ENCODE data around the gene MPPED1.

Gene MPPED1

GRCh38 chr22:43412808-43413795 lies 1.3 kb downstream of the MPPED1 start:
- no peak overlapping the region for H3K4me3 ChIP-seq (ENCODE audit: low read depth, low read length)
- POLR2A ChIA-PET, result interaction anchor here (0.6 kb wide), 1 partner anchor 721 kb away, joined by 4 read pairs; no protein-coding TSS in a partner anchor
- TF ChIP-seq, protein P1, sequence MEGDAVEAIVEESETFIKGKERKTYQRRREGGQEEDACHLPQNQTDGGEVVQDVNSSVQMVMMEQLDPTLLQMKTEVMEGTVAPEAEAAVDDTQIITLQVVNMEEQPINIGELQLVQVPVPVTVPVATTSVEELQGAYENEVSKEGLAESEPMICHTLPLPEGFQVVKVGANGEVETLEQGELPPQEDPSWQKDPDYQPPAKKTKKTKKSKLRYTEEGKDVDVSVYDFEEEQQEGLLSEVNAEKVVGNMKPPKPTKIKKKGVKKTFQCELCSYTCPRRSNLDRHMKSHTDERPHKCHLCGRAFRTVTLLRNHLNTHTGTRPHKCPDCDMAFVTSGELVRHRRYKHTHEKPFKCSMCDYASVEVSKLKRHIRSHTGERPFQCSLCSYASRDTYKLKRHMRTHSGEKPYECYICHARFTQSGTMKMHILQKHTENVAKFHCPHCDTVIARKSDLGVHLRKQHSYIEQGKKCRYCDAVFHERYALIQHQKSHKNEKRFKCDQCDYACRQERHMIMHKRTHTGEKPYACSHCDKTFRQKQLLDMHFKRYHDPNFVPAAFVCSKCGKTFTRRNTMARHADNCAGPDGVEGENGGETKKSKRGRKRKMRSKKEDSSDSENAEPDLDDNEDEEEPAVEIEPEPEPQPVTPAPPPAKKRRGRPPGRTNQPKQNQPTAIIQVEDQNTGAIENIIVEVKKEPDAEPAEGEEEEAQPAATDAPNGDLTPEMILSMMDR (IDR thresholded peaks at IDR 0.05; ENCODE audit: insufficient read depth, low read length, missing control alignments), result no peak
- CTCF ChIA-PET, result no interaction called here
- DNase-seq (ENCODE audit: low read depth, low spot score), result no peak

DNA sequence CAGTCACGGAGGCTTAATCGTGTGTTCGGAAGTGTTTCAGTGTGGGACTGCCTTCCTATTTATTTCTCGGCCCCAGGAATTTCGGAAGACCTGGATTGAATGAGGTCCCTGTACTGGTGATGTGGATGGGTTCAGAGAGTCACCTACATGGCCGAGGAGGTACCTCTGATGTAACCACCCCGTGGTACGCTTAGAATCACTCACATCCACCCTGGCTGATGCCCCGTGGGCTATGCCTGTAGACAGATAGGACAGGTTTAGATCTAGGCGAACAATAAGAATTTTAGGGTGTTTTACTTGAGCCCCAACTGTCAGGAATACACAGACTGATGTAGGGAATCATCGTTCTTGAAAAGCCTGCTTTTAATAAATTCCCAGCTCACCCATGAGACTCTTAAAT lies 2.0 kb downstream of the MPPED1 start:
- CTCF ChIA-PET, result no interaction called here
- TF ChIP-seq, protein P1 (IDR thresholded peaks at IDR 0.05; ENCODE audit: insufficient read depth, low read length, missing control alignments), result no peak

DNA sequence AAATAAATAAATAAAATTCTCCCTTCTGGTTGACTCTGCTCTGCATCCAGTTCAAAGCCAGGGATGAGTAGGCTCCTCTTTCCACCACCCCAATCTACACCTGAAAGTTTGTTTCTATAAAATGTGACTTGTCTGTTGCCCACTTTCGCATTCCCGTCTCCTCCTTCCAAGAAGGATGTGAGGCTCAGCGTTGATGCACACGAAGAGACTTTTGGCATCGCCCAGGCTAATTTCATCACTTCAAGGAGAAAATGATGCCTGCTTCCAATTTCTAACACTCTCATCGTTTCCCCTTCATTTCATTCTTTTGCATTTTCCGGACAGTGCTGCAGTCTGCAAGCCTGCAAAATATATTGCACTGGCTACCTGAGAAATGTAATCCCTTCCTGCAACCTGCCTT lies 3.9 kb downstream of the MPPED1 start:
- ChIA-PET POLR2A (no interaction called here), CTCF (no interaction called here)
- H3K4me3 ChIP-seq (ENCODE audit: low read depth, low read length), result no peak overlapping the region
- DNase-seq (ENCODE audit: low read depth, low spot score), result no peak
- TF ChIP-seq, protein P1 (IDR thresholded peaks at IDR 0.05; ENCODE audit: insufficient read depth, low read length, missing control alignments), result no peak

More for the DNA sequence above, 2.0 kb downstream of the MPPED1 start:
- no peak for DNase-seq (ENCODE audit: low read depth, low spot score)
- no peak overlapping the region for H3K4me3 ChIP-seq (ENCODE audit: low read depth, low read length)
- POLR2A ChIA-PET, result no interaction called here

GRCh38 chr22:43417555-43417954 lies 5.7 kb downstream of the MPPED1 start:
- ChIA-PET CTCF (interaction anchor here (0.7 kb wide), 1 partner anchor 738 kb away, joined by 3 read pairs; no protein-coding TSS in a partner anchor), POLR2A (interaction anchor here (0.8 kb wide), 1 partner anchor 10 kb away, joined by 3 read pairs; no protein-coding TSS in a partner anchor)
- TF ChIP-seq, protein P1 (IDR thresholded peaks at IDR 0.05; ENCODE audit: insufficient read depth, low read length, missing control alignments), result no peak
- H3K4me3 ChIP-seq (ENCODE audit: low read depth, low read length), result no peak overlapping the region
- DNase-seq (ENCODE audit: low read depth, low spot score), result no peak

- ChIA-PET POLR2A (no interaction called here), CTCF (no interaction called here)
- TF ChIP-seq, protein P1 (IDR thresholded peaks at IDR 0.05; ENCODE audit: insufficient read depth, low read length, missing control alignments), result no peak
- no peak for DNase-seq (ENCODE audit: low read depth, low spot score)
- H3K4me3 ChIP-seq (ENCODE audit: low read depth, low read length), result no peak overlapping the region
Measured at GRCh38 chr22:43418079-43418825, 6.4 kb downstream of the MPPED1 start.
